NCI-H2081 treated with DMSO at 0.1 percent for 48 hours (cell line): ENCODE results near the gene CS.
"Not testable (repeated sequence)": the region's sequence is repeated elsewhere in the genome, so short reads cannot be mapped to it uniquely, and the experiment has no call there.

Experiments used
- DNase-seq: peaks from one replicate; lab custom pipeline; 2025; lab: John Stamatoyannopoulos, UW

CS gene

GRCh38 chr12:56299853-56300643, at the start of gene CS:
TSS of gene CS (minus strand) at chr12:56300330. CDS start at chr12:56300201, 129 bp downstream.
- DNase-seq = peak; percentile 92

- DNase-seq = no peak
Observed at GRCh38 chr12:56348776-56349175, 48.6 kb upstream of the CS start.

GRCh38 chr12:56347255-56347654, 47.1 kb upstream of the CS start:
- not testable (repeated sequence) for DNase-seq

GRCh38 chr12:56346675-56347074, 46.5 kb upstream of the CS start:
- no peak for DNase-seq

GRCh38 chr12:56342290-56342689, 42.2 kb upstream of the CS start:
- not testable (repeated sequence) for DNase-seq

GRCh38 chr12:56341616-56342015, 41.5 kb upstream of the CS start:
- DNase-seq = no peak

GRCh38 chr12:56339158-56339422, 39.0 kb upstream of the CS start:
- DNase-seq = no peak

- DNase-seq = no peak
Observed at GRCh38 chr12:56338308-56339157, 38.4 kb upstream of the CS start, which contains the start of gene IL23A. TSS of gene IL23A (plus strand) at chr12:56338884. CDS start at chr12:56339045, 161 bp downstream.

- DNase-seq = no peak
Observed at GRCh38 chr12:56337753-56338251, 37.7 kb upstream of the CS start.

- DNase-seq = no peak
Observed at GRCh38 chr12:56336361-56337167, 36.4 kb upstream of the CS start.

- not testable (repeated sequence) for DNase-seq
Observed at GRCh38 chr12:56335527-56335926, 35.4 kb upstream of the CS start.

- DNase-seq = no peak
Observed at GRCh38 chr12:56334490-56334793, 34.3 kb upstream of the CS start.

- peak; percentile 89 for DNase-seq
Observed at GRCh38 chr12:56333679-56334489, 33.8 kb upstream of the CS start, which contains the start of gene PAN2. TSS of gene PAN2 (minus strand) at chr12:56334000. CDS start at chr12:56333094, 906 bp downstream.

GRCh38 chr12:56333197-56333678, 33.1 kb upstream of the CS start:
- no peak for DNase-seq

- DNase-seq = no peak
Observed at GRCh38 chr12:56332512-56333196, 32.5 kb upstream of the CS start.

- no peak for DNase-seq
Observed at GRCh38 chr12:56330936-56331490, 30.9 kb upstream of the CS start.

GRCh38 chr12:56326533-56326932, 26.4 kb upstream of the CS start:
- no peak for DNase-seq

GRCh38 chr12:56326126-56326525, 26.0 kb upstream of the CS start:
- no peak for DNase-seq

- no peak for DNase-seq
Observed at GRCh38 chr12:56324206-56324605, 24.1 kb upstream of the CS start.

- not testable (repeated sequence) for DNase-seq
Observed at GRCh38 chr12:56321610-56322009, 21.5 kb upstream of the CS start.
